Measurements from ENCODE around the gene SLC35D2.

DNA sequence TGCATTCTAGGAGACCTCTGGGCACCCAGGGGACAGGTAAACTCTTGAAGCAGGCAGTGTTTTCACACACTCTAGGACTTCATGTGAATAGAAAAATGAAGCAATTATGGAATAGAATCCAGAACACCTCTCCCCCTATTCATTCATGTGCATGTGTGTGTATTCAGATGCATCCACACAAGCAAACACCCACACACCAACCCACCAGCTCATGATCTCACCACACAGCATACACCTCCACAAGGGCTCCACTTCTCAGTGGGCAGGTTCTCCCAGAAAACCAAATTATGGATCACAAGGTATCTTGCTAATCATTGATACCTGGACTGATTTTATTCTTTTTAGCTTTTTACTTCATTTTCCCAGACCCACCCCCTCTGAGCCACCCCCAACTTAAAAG, 60.3 kb downstream of the SLC35D2 start:
- TF ChIP-seq, protein P1, sequence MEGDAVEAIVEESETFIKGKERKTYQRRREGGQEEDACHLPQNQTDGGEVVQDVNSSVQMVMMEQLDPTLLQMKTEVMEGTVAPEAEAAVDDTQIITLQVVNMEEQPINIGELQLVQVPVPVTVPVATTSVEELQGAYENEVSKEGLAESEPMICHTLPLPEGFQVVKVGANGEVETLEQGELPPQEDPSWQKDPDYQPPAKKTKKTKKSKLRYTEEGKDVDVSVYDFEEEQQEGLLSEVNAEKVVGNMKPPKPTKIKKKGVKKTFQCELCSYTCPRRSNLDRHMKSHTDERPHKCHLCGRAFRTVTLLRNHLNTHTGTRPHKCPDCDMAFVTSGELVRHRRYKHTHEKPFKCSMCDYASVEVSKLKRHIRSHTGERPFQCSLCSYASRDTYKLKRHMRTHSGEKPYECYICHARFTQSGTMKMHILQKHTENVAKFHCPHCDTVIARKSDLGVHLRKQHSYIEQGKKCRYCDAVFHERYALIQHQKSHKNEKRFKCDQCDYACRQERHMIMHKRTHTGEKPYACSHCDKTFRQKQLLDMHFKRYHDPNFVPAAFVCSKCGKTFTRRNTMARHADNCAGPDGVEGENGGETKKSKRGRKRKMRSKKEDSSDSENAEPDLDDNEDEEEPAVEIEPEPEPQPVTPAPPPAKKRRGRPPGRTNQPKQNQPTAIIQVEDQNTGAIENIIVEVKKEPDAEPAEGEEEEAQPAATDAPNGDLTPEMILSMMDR (IDR thresholded peaks at IDR 0.05; ENCODE audit: insufficient read depth, low read length, poor library complexity, severe bottlenecking) = no peak
- TF ChIP-seq EZH2phosphoT487 (conservative IDR thresholded peaks at IDR 0.05; ENCODE audit: low read length) = no peak

Measured in SU-DHL-6 (cell line).